T-cell (primary cell): ENCODE measurements around the gene COX4I1. TPM values are rescaled to one million over a fixed set of nuclear protein-coding genes. Genes with fewer than 3 reads are reported as not detected.

Source experiments
- ATAC-seq, 4 experiments: fragments of 200-7000 bp in 3 of 4; fragments of 150-1000 bp in 1 of 4; cut with Tn5 transposase; replicated peaks in 1 of 4; 1 replicate in 3 of 4; 2 replicates in 1 of 4; pipeline ENCODE4 v1.10.0; 2021; ENCODE audit warnings: moderate library complexity in 3 of 4, mild to moderate bottlenecking in 2 of 4, moderate number of reproducible peaks in 1 of 4
- CTCF ChIA-PET, 2 donors: fragments of 300-600 bp; sonication (Branson Sonifier 250); formaldehyde crosslinking; loops; one replicate each; lab custom pipeline; 2022; ENCODE audit warnings: antibody characterized with exemption in 2 of 2; lab: Charles Lee
- POLR2A ChIA-PET, 2 donors: fragments of 300-600 bp; sonication (Branson Sonifier 250); formaldehyde crosslinking; loops; one replicate each; lab custom pipeline; 2022; ENCODE audit warnings: antibody characterized with exemption in 2 of 2; lab: Charles Lee
- DNase-seq, 35 experiments: peaks; one replicate each; pipeline versions ENCODE4 v3.0.0 to v3.0.0-alpha.2; 2013 to 2023
- H3K27ac ChIP-seq: one replicate; pipeline ENCODE4 v1.5.1; 2013; ENCODE audit warnings: low read length
- H3K27me3 ChIP-seq, 2 experiments: replicated peaks in 1 of 2; 1 replicate in 1 of 2; 2 replicates in 1 of 2; pipeline versions ENCODE4 v1.6.1 to v1.7.0; 2013; ENCODE audit warnings: low read length in 1 of 2, mixed read lengths in 1 of 2; ENCODE audit not compliant: control insufficient read depth in 2 of 2, insufficient read depth in 2 of 2; ENCODE audit errors: extremely low read depth in 1 of 2
- H3K36me3 ChIP-seq, 2 donors: 1 replicate in 1 of 2; 2 replicates in 1 of 2; pipeline versions ENCODE4 v1.6.1 to v1.7.0; 2013; ENCODE audit warnings: low read length in 1 of 2; ENCODE audit not compliant: control insufficient read depth in 2 of 2, insufficient read depth in 1 of 2; ENCODE audit errors: extremely low read depth in 1 of 2
- H3K4me1 ChIP-seq, 2 experiments: 1 replicate in 1 of 2; 2 replicates in 1 of 2; pipeline versions ENCODE4 v1.6.1 to v1.7.0; 2013; ENCODE audit warnings: low read length in 2 of 2, mixed read lengths in 1 of 2; ENCODE audit not compliant: insufficient read depth in 2 of 2, control insufficient read depth in 1 of 2; ENCODE audit errors: extremely low read depth in 1 of 2
- H3K4me3 ChIP-seq, 2 donors: 1 replicate in 1 of 2; 2 replicates in 1 of 2; pipeline versions ENCODE4 v1.5.1 to v1.7.0; 2013; ENCODE audit warnings: mild to moderate bottlenecking in 2 of 2, low read length in 1 of 2, moderate library complexity in 1 of 2; ENCODE audit not compliant: control insufficient read depth in 1 of 2; ENCODE audit errors: extremely low read depth in 1 of 2
- H3K9me3 ChIP-seq: 2 replicates; pipeline ENCODE4 v1.7.0; 2013
- H3K27ac Mint-ChIP-seq, 2 donors: one replicate each; pipeline ENCODE4 v1.8.0; 2020 to 2021; ENCODE audit warnings: mild to moderate bottlenecking in 2 of 2, mixed read lengths in 2 of 2
- H3K27me3 Mint-ChIP-seq, 2 donors: one replicate each; pipeline ENCODE4 v1.8.0; 2021 to 2022; ENCODE audit warnings: mixed read lengths in 2 of 2
- H3K36me3 Mint-ChIP-seq: one replicate; pipeline ENCODE4 v1.8.0; 2021; ENCODE audit warnings: mixed read lengths
- H3K4me1 Mint-ChIP-seq, 3 donors: one replicate each; pipeline ENCODE4 v1.8.0; 2020 to 2022; ENCODE audit warnings: mixed read lengths in 3 of 3, mild to moderate bottlenecking in 1 of 3
- H3K4me3 Mint-ChIP-seq, 3 donors: one replicate each; pipeline ENCODE4 v1.8.0; 2020 to 2022; ENCODE audit warnings: mild to moderate bottlenecking in 3 of 3, mixed read lengths in 3 of 3, moderate library complexity in 3 of 3
- H3K9me3 Mint-ChIP-seq, 3 donors: one replicate each; pipeline ENCODE4 v1.8.0; 2020 to 2022; ENCODE audit warnings: mixed read lengths in 3 of 3
- WGBS: methylation state at CpG from one replicate; pipeline ENCODE4 v1.1.5; 2013; ENCODE audit warnings: missing lambda C conversion rate; ENCODE audit not compliant: insufficient coverage; 5-methylcytosine and 5-hydroxymethylcytosine counted together
- total RNA-seq, 35 experiments: library from RNA in 6 of 35; stranded (reverse) in 6 of 35; fragments of 120-200 nt in 1 of 35; gene quantifications; one replicate each; pipeline versions ENCODE4 v1.2.1 to v1.2.4 and lab custom pipeline; 2013 to 2026

Gene COX4I1
- total RNA-seq, 5 donors from 2014 or later (not counting 1 experiment from before 2014, with no cell fraction given), result 542 to 606 (median 574) TPM

- ChIA-PET CTCF (no interaction called here), POLR2A (no interaction called here)
- 93% methylated on average over 3 of the region's 8 CpGs for WGBS
- Histone ChIP-seq H3K27me3 (peaks cover 0 to 27% of the 10 kb centered on the region in 2 experiments), H3K27ac (no peak overlapping the region), H3K36me3 (no peaks in the 10 kb centered on the region), H3K9me3 (no peaks in the 10 kb centered on the region), H3K4me1 (no peaks in the 10 kb centered on the region), H3K4me3 (no peak overlapping the region)
- H3K4me1 Mint-ChIP-seq, result peaks cover 0 to 2% (median 0%) of the 10 kb centered on the region in 3 donors
- ATAC-seq (no peak), DNase-seq (no peak)
- peaks cover 8% of the 10 kb centered on the region for H3K36me3 Mint-ChIP-seq
- no peak overlapping the region for H3K27ac Mint-ChIP-seq
- H3K4me3 Mint-ChIP-seq, result no peak overlapping the region
- no peaks in the 10 kb centered on the region for H3K9me3 Mint-ChIP-seq
- peaks cover 0 to 1% of the 10 kb centered on the region in 2 donors for H3K27me3 Mint-ChIP-seq
These were observed 33.7 kb upstream of the COX4I1 start for GRCh38 chr16:85765767-85766166.

GRCh38 chr16:85767531-85767930 lies 32.0 kb upstream of the COX4I1 start:
- ChIA-PET POLR2A (no interaction called here), CTCF (no interaction called here)
- H3K36me3 Mint-ChIP-seq, result peaks cover 11% of the 10 kb centered on the region
- no peak for DNase-seq
- no peaks in the 10 kb centered on the region for H3K9me3 ChIP-seq
- H3K4me1 ChIP-seq, result no peaks in the 10 kb centered on the region
- H3K27me3 ChIP-seq, result peaks cover 0 to 20% of the 10 kb centered on the region in 2 experiments
- 61% methylated on average over 3 of the region's 8 CpGs for WGBS
- no peak for ATAC-seq
- H3K9me3 Mint-ChIP-seq, result no peaks in the 10 kb centered on the region
- no peak overlapping the region for H3K4me3 Mint-ChIP-seq
- no peaks in the 10 kb centered on the region for H3K36me3 ChIP-seq
- no peaks in the 10 kb centered on the region for H3K4me1 Mint-ChIP-seq
- H3K27ac ChIP-seq, result no peak overlapping the region
- H3K27ac Mint-ChIP-seq, result no peak overlapping the region
- H3K4me3 ChIP-seq, result no peak overlapping the region
- peaks cover 0 to 1% of the 10 kb centered on the region in 2 donors for H3K27me3 Mint-ChIP-seq

- Mint-ChIP-seq H3K27ac (no peak overlapping the region), H3K27me3 (peaks cover 0 to 1% of the 10 kb centered on the region in 2 donors), H3K4me1 (no peaks in the 10 kb centered on the region), H3K9me3 (no peaks in the 10 kb centered on the region), H3K4me3 (no peak overlapping the region), H3K36me3 (peaks cover 11% of the 10 kb centered on the region)
- H3K4me3 ChIP-seq, result no peak overlapping the region
- 100% methylated on average over 1 of the region's 2 CpGs for WGBS
- ChIA-PET POLR2A (no interaction called here), CTCF (no interaction called here)
- H3K27ac ChIP-seq, result no peak overlapping the region
- no peaks in the 10 kb centered on the region for H3K9me3 ChIP-seq
- no peaks in the 10 kb centered on the region for H3K36me3 ChIP-seq
- DNase-seq, result no peak
- no peak for ATAC-seq
- peaks cover 0 to 15% of the 10 kb centered on the region in 2 experiments for H3K27me3 ChIP-seq
- H3K4me1 ChIP-seq, result no peaks in the 10 kb centered on the region
These were observed 31.3 kb upstream of the COX4I1 start for GRCh38 chr16:85768199-85768598.

GRCh38 chr16:85770741-85771140 lies 28.8 kb upstream of the COX4I1 start:
- H3K27ac Mint-ChIP-seq, result no peak overlapping the region
- peaks cover 11% of the 10 kb centered on the region for H3K36me3 Mint-ChIP-seq
- 100% methylated on average over 3 of the region's 6 CpGs for WGBS
- ChIA-PET CTCF (no interaction called here), POLR2A (interaction anchor here in 1 of 2 donors (0.5 kb wide), 1 partner anchor 1274 kb away, joined by 3 read pairs; no protein-coding TSS in a partner anchor)
- no peaks in the 10 kb centered on the region for H3K4me1 Mint-ChIP-seq
- peaks cover 0 to 6% of the 10 kb centered on the region in 2 experiments for H3K27me3 ChIP-seq
- H3K4me3 ChIP-seq, result no peak overlapping the region
- no peaks in the 10 kb centered on the region for H3K27me3 Mint-ChIP-seq
- no peaks in the 10 kb centered on the region for H3K9me3 Mint-ChIP-seq
- no peak for DNase-seq
- H3K9me3 ChIP-seq, result no peaks in the 10 kb centered on the region
- no peak overlapping the region for H3K27ac ChIP-seq
- peaks cover 0 to 4% of the 10 kb centered on the region in 2 donors for H3K36me3 ChIP-seq
- no peak for ATAC-seq
- no peaks in the 10 kb centered on the region for H3K4me1 ChIP-seq
- no peak overlapping the region for H3K4me3 Mint-ChIP-seq

- H3K9me3 ChIP-seq, result no peaks in the 10 kb centered on the region
- no peaks in the 10 kb centered on the region for H3K4me1 ChIP-seq
- peaks cover 0 to 18% of the 10 kb centered on the region in 2 donors for H3K36me3 ChIP-seq
- H3K4me3 ChIP-seq, result no peak overlapping the region
- Mint-ChIP-seq H3K9me3 (no peaks in the 10 kb centered on the region), H3K27ac (no peak overlapping the region), H3K4me3 (no peak overlapping the region), H3K27me3 (no peaks in the 10 kb centered on the region), H3K4me1 (no peaks in the 10 kb centered on the region), H3K36me3 (peaks cover 19% of the 10 kb centered on the region)
- H3K27ac ChIP-seq, result no peak overlapping the region
- ATAC-seq (no peak), DNase-seq (no peak)
- CTCF ChIA-PET, result no interaction called here
- WGBS, result no CpG with 5 or more reads among the region's 6 CpGs
- POLR2A ChIA-PET, result no interaction called here
- no peaks in the 10 kb centered on the region for H3K27me3 ChIP-seq
These were observed 26.5 kb upstream of the COX4I1 start for GRCh38 chr16:85773044-85773443.

GRCh38 chr16:85774136-85774535 lies 25.4 kb upstream of the COX4I1 start:
- H3K4me3 ChIP-seq, result no peak overlapping the region
- Mint-ChIP-seq H3K4me1 (no peaks in the 10 kb centered on the region), H3K4me3 (no peak overlapping the region), H3K36me3 (peaks cover 30% of the 10 kb centered on the region), H3K27ac (no peak overlapping the region), H3K9me3 (no peaks in the 10 kb centered on the region), H3K27me3 (no peaks in the 10 kb centered on the region)
- POLR2A ChIA-PET, result no interaction called here
- no peak overlapping the region for H3K27ac ChIP-seq
- CTCF ChIA-PET, result no interaction called here
- ATAC-seq, result no peak
- peaks cover 0 to 4% of the 10 kb centered on the region in 2 experiments for H3K4me1 ChIP-seq
- H3K9me3 ChIP-seq, result no peaks in the 10 kb centered on the region
- peaks cover 0 to 29% of the 10 kb centered on the region in 2 donors for H3K36me3 ChIP-seq
- DNase-seq, result no peak
- no peaks in the 10 kb centered on the region for H3K27me3 ChIP-seq
- WGBS, result no CpG with 5 or more reads among the region's 6 CpGs

GRCh38 chr16:85774811-85775210 lies 24.7 kb upstream of the COX4I1 start:
- Mint-ChIP-seq H3K36me3 (peaks cover 35% of the 10 kb centered on the region), H3K4me3 (no peak overlapping the region), H3K9me3 (no peaks in the 10 kb centered on the region), H3K27me3 (no peaks in the 10 kb centered on the region), H3K27ac (no peak overlapping the region), H3K4me1 (no peaks in the 10 kb centered on the region)
- Histone ChIP-seq H3K36me3 (peaks cover 4 to 35% of the 10 kb centered on the region in 2 donors), H3K4me1 (peaks cover 0 to 4% of the 10 kb centered on the region in 2 experiments), H3K27ac (no peak overlapping the region), H3K4me3 (no peak overlapping the region), H3K27me3 (no peaks in the 10 kb centered on the region), H3K9me3 (no peaks in the 10 kb centered on the region)
- CTCF ChIA-PET, result no interaction called here
- no CpG with 5 or more reads among the region's 8 CpGs for WGBS
- ATAC-seq, result no peak
- no peak for DNase-seq
- POLR2A ChIA-PET, result no interaction called here
